Mesothelial cell of epicardium (in vitro differentiated cells): ENCODE data around the gene CDH5. TPM values are rescaled to one million over a fixed set of nuclear protein-coding genes. Genes with fewer than 3 reads are reported as not detected.

Source experiments
- DNase-seq, 2 experiments: peaks; one replicate each; pipeline ENCODE4 v3.0.0; 2021; ENCODE audit warnings: low spot score in 2 of 2; ENCODE audit not compliant: unreplicated experiment in 2 of 2
- H3K27ac Mint-ChIP-seq: 2 replicates; pipeline ENCODE4 v1.8.0; 2021; ENCODE audit warnings: mixed read lengths
- H3K27me3 Mint-ChIP-seq: 2 replicates; pipeline ENCODE4 v1.8.0; 2021; ENCODE audit warnings: low read depth, mixed read lengths
- H3K36me3 Mint-ChIP-seq: 2 replicates; pipeline ENCODE4 v1.8.0; 2021; ENCODE audit warnings: mixed read lengths
- H3K4me1 Mint-ChIP-seq: 2 replicates; pipeline ENCODE4 v1.8.0; 2021; ENCODE audit warnings: mixed read lengths
- H3K4me3 Mint-ChIP-seq: 2 replicates; pipeline ENCODE4 v1.8.0; 2021; ENCODE audit warnings: mild to moderate bottlenecking, moderate library complexity, mixed read lengths
- H3K9me3 Mint-ChIP-seq: 2 replicates; pipeline ENCODE4 v1.8.0; 2021; ENCODE audit warnings: mixed read lengths
- total RNA-seq: library from RNA; stranded (reverse); gene quantifications from 3 replicates; pipeline ENCODE4 v1.2.1, GENCODE V29; 2021
- TF ChIP-seq, protein P1 (sequence below): fragments of 200-600 bp; sonication (generic); IDR thresholded peaks from one replicate; pipeline ENCODE4 v1.5.0; 2021; ENCODE audit warnings: antibody characterized with exemption; ENCODE audit not compliant: unreplicated experiment

CDH5 gene
- total RNA-seq, 1 donor from 2014 or later: 0.16 TPM

DNA sequence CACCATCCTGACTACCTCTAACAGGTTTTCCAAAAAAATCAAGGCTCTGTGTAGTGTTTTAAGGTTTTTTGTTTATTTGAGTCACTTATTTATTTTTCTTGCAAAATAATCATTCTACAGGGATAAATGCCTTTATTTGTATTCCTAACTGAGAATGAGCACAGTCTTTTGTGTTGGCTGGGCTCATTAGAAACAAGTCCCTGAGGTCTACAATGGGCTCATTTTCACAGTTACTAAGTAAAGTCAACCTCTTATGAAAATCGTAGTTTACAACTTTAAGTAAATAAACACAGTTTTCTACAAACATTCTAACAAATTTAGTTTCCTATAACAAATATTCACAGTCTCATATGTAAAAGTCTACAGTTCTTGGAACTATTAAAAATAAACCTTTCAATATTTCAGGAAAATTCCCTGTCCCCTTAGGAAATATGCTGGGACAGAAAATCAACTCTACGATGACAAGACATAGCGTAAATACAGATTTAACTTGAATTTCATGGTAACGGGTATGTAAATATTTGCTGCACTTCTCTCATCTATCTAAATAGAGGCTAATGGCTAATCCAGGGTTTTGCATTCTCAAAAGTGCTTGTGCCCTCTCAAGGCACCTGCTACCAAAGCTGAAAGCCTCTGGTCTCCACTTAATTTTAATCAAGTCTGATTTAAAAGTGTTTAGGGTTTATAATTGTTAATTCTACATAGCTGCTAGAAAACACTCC lies 31.5 kb upstream of the CDH5 start:
- no peak overlapping the region for H3K27ac Mint-ChIP-seq
- no peak overlapping the region for H3K4me3 Mint-ChIP-seq
- no peak for DNase-seq
- TF ChIP-seq, protein P1, sequence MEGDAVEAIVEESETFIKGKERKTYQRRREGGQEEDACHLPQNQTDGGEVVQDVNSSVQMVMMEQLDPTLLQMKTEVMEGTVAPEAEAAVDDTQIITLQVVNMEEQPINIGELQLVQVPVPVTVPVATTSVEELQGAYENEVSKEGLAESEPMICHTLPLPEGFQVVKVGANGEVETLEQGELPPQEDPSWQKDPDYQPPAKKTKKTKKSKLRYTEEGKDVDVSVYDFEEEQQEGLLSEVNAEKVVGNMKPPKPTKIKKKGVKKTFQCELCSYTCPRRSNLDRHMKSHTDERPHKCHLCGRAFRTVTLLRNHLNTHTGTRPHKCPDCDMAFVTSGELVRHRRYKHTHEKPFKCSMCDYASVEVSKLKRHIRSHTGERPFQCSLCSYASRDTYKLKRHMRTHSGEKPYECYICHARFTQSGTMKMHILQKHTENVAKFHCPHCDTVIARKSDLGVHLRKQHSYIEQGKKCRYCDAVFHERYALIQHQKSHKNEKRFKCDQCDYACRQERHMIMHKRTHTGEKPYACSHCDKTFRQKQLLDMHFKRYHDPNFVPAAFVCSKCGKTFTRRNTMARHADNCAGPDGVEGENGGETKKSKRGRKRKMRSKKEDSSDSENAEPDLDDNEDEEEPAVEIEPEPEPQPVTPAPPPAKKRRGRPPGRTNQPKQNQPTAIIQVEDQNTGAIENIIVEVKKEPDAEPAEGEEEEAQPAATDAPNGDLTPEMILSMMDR: no peak
- H3K4me1 Mint-ChIP-seq: peaks cover 7% of the 10 kb centered on the region
- peaks cover 24% of the 10 kb centered on the region for H3K9me3 Mint-ChIP-seq
- peaks cover 6% of the 10 kb centered on the region for H3K27me3 Mint-ChIP-seq
- no peaks in the 10 kb centered on the region for H3K36me3 Mint-ChIP-seq

DNA sequence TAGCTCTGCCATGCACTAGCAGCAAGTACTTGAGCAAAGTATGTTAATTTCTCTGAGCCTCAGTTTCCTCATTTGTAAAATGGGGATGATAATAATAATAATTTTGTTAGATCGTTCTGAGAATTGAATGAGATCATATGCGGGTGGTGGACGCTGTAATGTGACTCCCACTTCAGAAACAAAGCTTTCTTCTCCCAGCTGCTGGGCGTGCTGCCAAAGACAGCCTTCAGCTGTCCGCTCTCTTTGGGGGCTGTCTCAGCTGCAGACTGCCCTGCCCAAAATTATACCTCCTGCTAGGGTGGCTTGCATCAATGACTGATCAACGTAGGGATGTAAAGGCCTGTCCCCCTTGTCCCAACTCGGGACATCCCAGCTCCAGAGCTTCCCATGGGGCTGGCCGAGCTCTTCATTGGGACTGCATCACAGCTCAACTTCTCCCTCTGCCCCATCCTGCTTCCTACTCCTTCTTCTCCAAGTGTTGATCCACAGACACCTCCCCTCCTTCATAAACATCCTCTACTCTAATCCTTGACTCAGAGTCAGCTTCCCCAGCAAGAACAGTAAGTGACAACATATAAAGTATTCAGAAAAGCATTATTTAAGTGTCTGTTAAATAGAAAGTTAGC lies 30.7 kb upstream of the CDH5 start:
- no peaks in the 10 kb centered on the region for H3K36me3 Mint-ChIP-seq
- peak; percentile 44 to 57 for DNase-seq
- H3K4me3 Mint-ChIP-seq: no peak overlapping the region
- peaks cover 4% of the 10 kb centered on the region for H3K27me3 Mint-ChIP-seq
- TF ChIP-seq, protein P1: no peak
- H3K4me1 Mint-ChIP-seq: peaks cover 7% of the 10 kb centered on the region
- no peak overlapping the region for H3K27ac Mint-ChIP-seq
- H3K9me3 Mint-ChIP-seq: peaks cover 22% of the 10 kb centered on the region

DNA sequence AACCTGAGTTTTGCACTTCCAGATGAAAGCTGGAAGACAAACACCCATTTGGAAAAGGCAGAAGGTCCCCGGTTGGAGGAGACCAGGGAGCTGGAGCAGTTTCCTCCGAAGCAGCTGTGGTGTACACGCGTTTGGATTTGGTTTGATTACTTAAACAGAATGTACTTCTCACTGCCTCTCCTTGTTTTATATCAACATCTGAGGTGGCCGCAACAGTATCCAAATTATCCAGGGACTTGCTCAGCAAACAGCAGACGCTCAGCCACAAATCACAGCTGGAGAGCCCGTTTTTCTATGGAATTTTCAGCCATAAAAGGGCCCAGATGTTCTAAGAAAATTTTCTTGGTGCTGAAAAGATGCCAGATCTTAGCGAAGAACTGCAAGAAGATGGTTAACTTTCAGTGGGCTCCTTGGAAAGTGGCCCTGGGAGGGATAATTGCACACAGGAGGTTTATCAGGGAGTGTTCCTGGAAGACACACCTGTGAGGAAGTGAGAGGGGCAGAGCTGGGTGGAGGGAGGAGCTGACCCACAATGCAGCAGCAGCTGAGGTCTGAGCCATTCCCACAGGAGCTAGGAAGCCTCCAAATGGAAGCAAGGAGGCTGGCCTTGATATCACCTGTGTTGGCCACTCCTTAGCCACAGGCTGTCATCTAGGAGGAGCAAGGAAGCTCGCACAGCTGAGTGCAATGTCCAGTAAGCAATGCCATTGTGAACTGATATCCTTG lies 28.9 kb upstream of the CDH5 start:
- Mint-ChIP-seq H3K9me3 (peaks cover 14% of the 10 kb centered on the region), H3K27ac (no peak overlapping the region), H3K36me3 (no peaks in the 10 kb centered on the region), H3K27me3 (peaks cover 7% of the 10 kb centered on the region), H3K4me3 (no peak overlapping the region), H3K4me1 (peaks cover 7% of the 10 kb centered on the region)
- TF ChIP-seq, protein P1: no peak
- DNase-seq: no peak

DNA sequence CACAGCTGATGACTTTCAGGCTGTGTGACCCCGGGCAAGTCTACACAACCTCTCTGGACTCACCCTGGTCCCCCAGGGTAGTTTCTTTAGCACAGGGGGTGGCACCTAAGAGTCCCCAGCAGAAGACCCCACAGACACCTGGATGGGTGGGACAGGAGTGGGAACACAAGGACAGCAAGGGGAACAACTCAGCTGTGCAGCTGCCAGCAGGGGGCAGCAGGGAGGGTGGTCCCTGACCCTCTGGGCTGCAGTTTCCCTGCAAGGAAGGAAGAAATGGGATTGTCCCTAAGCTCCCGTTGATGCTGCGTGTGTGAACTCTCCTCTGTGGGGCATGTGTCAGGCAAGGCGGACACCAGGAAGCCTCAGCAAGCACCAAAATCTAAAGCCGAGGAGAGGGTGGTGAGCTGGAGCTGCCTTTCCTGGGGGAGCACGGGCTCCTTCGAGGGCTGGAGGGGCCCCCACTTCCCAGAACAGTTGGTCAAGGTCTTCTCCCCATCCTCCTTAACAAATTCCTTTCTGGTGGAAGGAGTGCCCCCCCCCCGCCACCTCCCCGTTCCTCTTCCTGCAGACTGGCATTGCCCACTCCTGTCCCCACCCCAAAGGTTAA lies 24.1 kb upstream of the CDH5 start:
- no peaks in the 10 kb centered on the region for H3K4me1 Mint-ChIP-seq
- H3K4me3 Mint-ChIP-seq: no peak overlapping the region
- H3K27ac Mint-ChIP-seq: no peak overlapping the region
- peaks cover 11% of the 10 kb centered on the region for H3K27me3 Mint-ChIP-seq
- no peaks in the 10 kb centered on the region for H3K36me3 Mint-ChIP-seq
- H3K9me3 Mint-ChIP-seq: peaks cover 8% of the 10 kb centered on the region
- DNase-seq: no peak
- TF ChIP-seq, protein P1: peak; percentile 61

DNA sequence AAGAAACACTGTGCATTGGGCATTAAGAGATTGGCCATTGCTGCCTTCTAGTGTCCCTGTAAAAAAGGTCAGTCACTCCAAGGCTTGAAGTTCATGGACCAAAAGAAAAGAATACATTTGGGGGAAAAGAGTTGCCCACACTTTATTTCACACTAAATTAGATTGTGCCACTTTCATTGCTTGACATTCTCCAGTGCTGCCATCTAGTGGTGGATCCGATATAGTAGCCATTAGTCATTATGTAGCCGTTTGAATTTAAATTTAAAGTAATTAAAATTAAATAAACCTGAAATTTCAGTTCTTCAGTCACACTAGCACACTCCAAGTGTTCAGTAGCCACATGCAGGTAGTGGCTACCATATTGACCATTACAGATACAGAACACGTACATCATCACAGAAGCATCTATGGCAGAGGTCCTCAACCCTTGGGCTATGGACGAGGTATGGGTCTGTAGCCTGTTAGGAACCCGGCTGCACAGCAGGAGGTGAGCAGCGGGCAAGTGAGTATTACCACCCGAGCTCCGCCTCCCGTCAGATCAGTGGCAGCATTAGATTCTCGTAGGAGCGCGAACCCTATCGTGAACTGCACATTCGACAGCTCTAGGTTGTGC lies 21.9 kb upstream of the CDH5 start:
- H3K27me3 Mint-ChIP-seq: peaks cover 24% of the 10 kb centered on the region
- H3K9me3 Mint-ChIP-seq: peaks cover 3% of the 10 kb centered on the region
- TF ChIP-seq, protein P1: peak; percentile 93
- DNase-seq: no peak
- no peaks in the 10 kb centered on the region for H3K4me1 Mint-ChIP-seq
- no peaks in the 10 kb centered on the region for H3K36me3 Mint-ChIP-seq
- no peak overlapping the region for H3K4me3 Mint-ChIP-seq
- H3K27ac Mint-ChIP-seq: no peak overlapping the region
